ENCODE measurements around the gene PILRA. TPM values are rescaled to one million over a fixed set of nuclear protein-coding genes. Genes with fewer than 3 reads are reported as not detected.

Gene PILRA
- total and polyA plus RNA-seq, 2 experiments from 2014 or later: 2.2 to 3.0 TPM

DNA sequence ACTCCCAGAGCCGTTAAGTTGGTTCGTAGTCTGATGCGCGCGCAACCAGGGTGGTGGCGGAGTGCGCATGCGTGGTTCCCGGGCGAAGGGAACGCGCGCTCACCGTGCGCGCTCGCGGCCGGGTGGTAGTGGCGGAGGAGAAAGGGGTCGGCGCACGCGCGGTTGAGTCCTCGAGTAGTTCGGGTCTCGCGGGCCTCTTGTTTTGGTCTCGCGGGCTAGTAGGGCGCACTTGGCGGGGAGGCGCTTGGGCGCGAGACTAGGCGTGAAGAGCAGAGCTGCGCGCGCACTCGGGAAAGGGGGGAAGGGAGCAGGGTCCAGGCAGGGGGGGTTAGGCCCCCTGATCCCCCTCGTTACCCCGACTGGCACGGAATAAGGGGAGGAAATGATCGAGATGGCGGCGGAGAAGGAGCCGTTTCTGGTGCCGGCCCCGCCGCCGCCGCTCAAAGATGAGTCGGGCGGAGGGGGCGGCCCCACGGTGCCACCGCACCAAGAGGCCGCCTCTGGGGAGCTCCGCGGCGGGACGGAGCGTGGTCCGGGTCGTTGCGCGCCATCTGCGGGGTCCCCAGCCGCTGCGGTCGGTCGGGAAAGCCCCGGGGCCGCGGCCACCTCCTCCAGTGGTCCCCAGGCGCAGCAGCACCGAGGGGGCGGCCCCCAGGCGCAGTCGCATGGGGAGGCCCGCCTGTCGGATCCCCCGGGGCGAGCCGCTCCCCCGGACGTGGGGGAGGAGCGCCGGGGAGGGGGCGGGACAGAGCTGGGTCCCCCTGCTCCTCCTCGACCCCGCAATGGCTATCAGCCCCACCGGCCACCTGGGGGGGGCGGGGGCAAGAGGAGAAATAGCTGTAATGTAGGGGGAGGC lies 56.6 kb downstream of the PILRA start, which contains the start of gene MEPCE:
Gene MEPCE, plus strand, starts transcription at position 195 of the 856 bp plus-strand sequence. Its CDS starts 188 bp downstream, at position 383.
- no peaks in the 10 kb centered on the region for H3K36me3 ChIP-seq (replicated peaks; ENCODE audit: insufficient read depth, low read depth)
- no peaks in the 10 kb centered on the region for H3K9me3 ChIP-seq (ENCODE audit: low read depth)
- H2AFZ ChIP-seq: peak within 1 kb of the TSS; percentile 31
- peaks cover 45% of the 10 kb centered on the region for H3K79me2 ChIP-seq
- peaks cover 3% of the 10 kb centered on the region for H4K20me1 ChIP-seq (ENCODE audit: insufficient read depth, poor library complexity, severe bottlenecking)
- H3K27ac ChIP-seq: peak within 1 kb of the TSS; percentile 98
- TF ChIP-seq EZH2 (IDR thresholded peaks at IDR 0.05; ENCODE audit: borderline replicate concordance): no peak
- no peak for TF ChIP-seq EZH2phosphoT487 (IDR thresholded peaks at IDR 0.05; ENCODE audit: low read depth, severe bottlenecking, unreplicated experiment)
- TF ChIP-seq, protein P1, sequence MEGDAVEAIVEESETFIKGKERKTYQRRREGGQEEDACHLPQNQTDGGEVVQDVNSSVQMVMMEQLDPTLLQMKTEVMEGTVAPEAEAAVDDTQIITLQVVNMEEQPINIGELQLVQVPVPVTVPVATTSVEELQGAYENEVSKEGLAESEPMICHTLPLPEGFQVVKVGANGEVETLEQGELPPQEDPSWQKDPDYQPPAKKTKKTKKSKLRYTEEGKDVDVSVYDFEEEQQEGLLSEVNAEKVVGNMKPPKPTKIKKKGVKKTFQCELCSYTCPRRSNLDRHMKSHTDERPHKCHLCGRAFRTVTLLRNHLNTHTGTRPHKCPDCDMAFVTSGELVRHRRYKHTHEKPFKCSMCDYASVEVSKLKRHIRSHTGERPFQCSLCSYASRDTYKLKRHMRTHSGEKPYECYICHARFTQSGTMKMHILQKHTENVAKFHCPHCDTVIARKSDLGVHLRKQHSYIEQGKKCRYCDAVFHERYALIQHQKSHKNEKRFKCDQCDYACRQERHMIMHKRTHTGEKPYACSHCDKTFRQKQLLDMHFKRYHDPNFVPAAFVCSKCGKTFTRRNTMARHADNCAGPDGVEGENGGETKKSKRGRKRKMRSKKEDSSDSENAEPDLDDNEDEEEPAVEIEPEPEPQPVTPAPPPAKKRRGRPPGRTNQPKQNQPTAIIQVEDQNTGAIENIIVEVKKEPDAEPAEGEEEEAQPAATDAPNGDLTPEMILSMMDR (IDR thresholded peaks at IDR 0.05; ENCODE audit: poor library complexity): no peak
- WGBS (ENCODE audit: low lambda C conversion rate, missing lambda C conversion rate): 1% methylated on average over 63 of the region's 95 CpGs
- peaks cover 29% of the 10 kb centered on the region for H3K4me1 ChIP-seq (ENCODE audit: insufficient read depth)
- peak within 1 kb of the TSS; percentile 75 for H3K4me2 ChIP-seq
- H3K9me2 ChIP-seq (replicated peaks; ENCODE audit: insufficient read depth): no peaks in the 10 kb centered on the region
- H3K4me3 ChIP-seq: peak within 1 kb of the TSS; percentile 50
- DNase-seq (ENCODE audit: low spot score): peak; percentile 99
- H3K27me3 ChIP-seq: no peaks in the 10 kb centered on the region

DNA sequence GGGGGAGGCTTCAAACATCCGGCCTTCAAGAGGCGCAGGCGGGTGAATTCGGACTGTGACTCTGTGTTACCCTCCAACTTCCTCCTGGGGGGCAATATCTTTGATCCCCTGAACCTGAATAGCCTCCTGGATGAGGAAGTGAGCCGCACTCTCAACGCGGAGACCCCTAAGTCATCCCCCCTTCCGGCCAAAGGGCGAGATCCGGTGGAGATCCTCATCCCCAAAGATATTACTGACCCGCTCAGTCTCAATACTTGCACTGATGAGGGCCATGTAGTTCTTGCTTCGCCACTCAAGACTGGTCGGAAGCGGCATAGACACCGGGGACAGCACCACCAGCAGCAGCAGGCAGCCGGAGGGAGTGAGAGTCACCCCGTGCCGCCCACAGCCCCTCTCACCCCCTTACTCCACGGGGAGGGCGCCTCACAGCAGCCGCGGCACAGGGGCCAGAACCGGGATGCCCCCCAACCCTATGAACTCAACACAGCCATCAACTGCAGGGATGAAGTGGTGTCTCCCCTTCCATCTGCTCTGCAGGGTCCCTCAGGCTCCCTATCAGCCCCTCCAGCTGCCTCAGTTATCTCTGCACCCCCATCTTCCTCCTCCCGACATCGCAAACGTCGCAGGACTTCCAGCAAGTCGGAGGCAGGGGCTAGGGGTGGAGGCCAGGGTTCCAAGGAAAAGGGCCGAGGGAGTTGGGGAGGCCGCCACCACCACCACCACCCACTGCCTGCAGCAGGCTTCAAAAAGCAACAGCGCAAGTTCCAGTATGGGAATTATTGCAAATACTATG lies 57.4 kb downstream of the PILRA start:
- H3K27me3 ChIP-seq: no peaks in the 10 kb centered on the region
- peaks cover 3% of the 10 kb centered on the region for H4K20me1 ChIP-seq (ENCODE audit: insufficient read depth, poor library complexity, severe bottlenecking)
- H3K4me3 ChIP-seq: peak overlapping the region; percentile 50
- peak overlapping the region; percentile 74 for H3K4me2 ChIP-seq
- H3K27ac ChIP-seq: peak overlapping the region; percentile 98
- no peak overlapping the region for H2AFZ ChIP-seq
- no peak for TF ChIP-seq EZH2 (IDR thresholded peaks at IDR 0.05; ENCODE audit: borderline replicate concordance)
- TF ChIP-seq, protein P1 (IDR thresholded peaks at IDR 0.05; ENCODE audit: poor library complexity): no peak
- no peak for TF ChIP-seq EZH2phosphoT487 (IDR thresholded peaks at IDR 0.05; ENCODE audit: low read depth, severe bottlenecking, unreplicated experiment)
- peaks cover 53% of the 10 kb centered on the region for H3K79me2 ChIP-seq
- no peaks in the 10 kb centered on the region for H3K36me3 ChIP-seq (replicated peaks; ENCODE audit: insufficient read depth, low read depth)
- no peaks in the 10 kb centered on the region for H3K9me2 ChIP-seq (replicated peaks; ENCODE audit: insufficient read depth)
- DNase-seq (ENCODE audit: low spot score): no peak
- H3K4me1 ChIP-seq (ENCODE audit: insufficient read depth): peaks cover 35% of the 10 kb centered on the region
- 51% methylated on average over 22 of the region's 31 CpGs for WGBS (ENCODE audit: low lambda C conversion rate, missing lambda C conversion rate)
- no peaks in the 10 kb centered on the region for H3K9me3 ChIP-seq (ENCODE audit: low read depth)

DNA sequence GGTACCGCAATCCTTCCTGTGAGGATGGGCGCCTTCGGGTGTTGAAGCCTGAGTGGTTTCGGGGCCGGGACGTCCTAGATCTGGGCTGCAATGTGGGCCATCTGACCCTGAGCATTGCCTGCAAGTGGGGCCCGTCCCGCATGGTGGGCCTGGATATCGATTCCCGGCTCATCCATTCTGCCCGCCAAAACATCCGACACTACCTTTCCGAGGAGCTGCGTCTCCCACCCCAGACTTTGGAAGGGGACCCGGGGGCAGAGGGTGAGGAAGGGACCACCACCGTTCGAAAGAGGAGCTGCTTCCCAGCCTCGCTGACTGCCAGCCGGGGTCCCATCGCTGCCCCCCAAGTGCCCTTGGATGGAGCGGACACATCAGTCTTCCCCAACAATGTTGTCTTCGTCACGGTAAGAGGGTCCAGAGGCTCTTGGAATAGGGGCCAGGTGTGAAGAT lies 58.0 kb downstream of the PILRA start:
- TF ChIP-seq EZH2phosphoT487 (IDR thresholded peaks at IDR 0.05; ENCODE audit: low read depth, severe bottlenecking, unreplicated experiment): no peak
- TF ChIP-seq EZH2 (IDR thresholded peaks at IDR 0.05; ENCODE audit: borderline replicate concordance): no peak
- TF ChIP-seq, protein P1 (IDR thresholded peaks at IDR 0.05; ENCODE audit: poor library complexity): no peak
- Histone ChIP-seq H4K20me1 (ENCODE audit: insufficient read depth, poor library complexity, severe bottlenecking) (peaks cover 3% of the 10 kb centered on the region), H3K79me2 (peaks cover 54% of the 10 kb centered on the region), H3K4me2 (peak overlapping the region; percentile 74), H3K36me3 (replicated peaks; ENCODE audit: insufficient read depth, low read depth) (no peaks in the 10 kb centered on the region), H3K9me3 (ENCODE audit: low read depth) (no peaks in the 10 kb centered on the region), H3K9me2 (replicated peaks; ENCODE audit: insufficient read depth) (no peaks in the 10 kb centered on the region), H3K27ac (no peak overlapping the region), H3K4me1 (ENCODE audit: insufficient read depth) (peaks cover 35% of the 10 kb centered on the region), H3K4me3 (no peak overlapping the region), H2AFZ (no peak overlapping the region), H3K27me3 (no peaks in the 10 kb centered on the region)
- DNase-seq (ENCODE audit: low spot score): no peak
- WGBS (ENCODE audit: low lambda C conversion rate, missing lambda C conversion rate): 96% methylated on average over 22 of the region's 23 CpGs

Measured in hepatocyte (in vitro differentiated cells).